GM19463 (cell line): ENCODE results near the gene SLC9A4.

Source experiments
- ATAC-seq: cut with Tn5 transposase; IDR thresholded peaks from one replicate; pipeline ENCODE4 v1.9.1; 2021; ENCODE audit warnings: mild to moderate bottlenecking, moderate library complexity; ENCODE audit not compliant: unreplicated experiment

Gene SLC9A4

DNA sequence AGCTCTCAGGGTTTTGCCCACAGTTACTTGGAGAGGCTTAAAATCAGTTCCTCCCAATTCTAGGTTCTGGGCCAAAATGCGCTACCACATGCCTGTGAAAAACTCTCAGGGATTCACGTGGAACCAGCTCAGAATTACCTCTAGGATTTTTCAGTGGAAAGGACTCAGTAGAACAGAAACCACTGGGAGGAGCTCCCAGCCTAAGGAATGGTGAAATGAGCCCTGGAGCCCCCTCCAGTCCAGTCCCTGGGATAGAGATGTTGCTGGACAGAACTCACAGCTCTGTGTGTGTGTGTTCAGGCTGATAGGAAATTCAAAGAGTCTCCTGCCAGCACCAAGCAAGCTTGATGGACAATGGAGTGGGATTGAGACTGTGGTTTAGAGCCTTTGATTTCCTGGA is 21.1 kb upstream of the SLC9A4 start:
- no peak for ATAC-seq

DNA sequence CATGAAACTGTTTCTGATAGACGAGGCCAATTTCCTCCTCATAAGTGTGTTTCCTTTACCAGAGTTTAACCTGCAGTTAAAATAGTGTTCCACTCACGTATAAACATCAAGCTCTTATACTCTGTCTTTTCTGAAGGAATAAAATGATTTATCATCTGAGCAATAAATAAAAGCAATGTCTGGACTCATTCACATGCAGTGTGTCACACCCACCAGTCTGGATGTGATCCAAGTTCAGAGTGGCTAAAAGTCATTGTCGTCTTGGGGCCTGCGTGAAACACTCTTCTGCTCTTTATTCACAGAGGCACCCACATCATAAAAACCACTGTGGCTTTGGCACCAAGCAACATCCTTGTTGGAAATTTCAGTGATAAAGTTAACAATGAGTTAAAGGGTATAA is 19.5 kb upstream of the SLC9A4 start:
- ATAC-seq = no peak

DNA sequence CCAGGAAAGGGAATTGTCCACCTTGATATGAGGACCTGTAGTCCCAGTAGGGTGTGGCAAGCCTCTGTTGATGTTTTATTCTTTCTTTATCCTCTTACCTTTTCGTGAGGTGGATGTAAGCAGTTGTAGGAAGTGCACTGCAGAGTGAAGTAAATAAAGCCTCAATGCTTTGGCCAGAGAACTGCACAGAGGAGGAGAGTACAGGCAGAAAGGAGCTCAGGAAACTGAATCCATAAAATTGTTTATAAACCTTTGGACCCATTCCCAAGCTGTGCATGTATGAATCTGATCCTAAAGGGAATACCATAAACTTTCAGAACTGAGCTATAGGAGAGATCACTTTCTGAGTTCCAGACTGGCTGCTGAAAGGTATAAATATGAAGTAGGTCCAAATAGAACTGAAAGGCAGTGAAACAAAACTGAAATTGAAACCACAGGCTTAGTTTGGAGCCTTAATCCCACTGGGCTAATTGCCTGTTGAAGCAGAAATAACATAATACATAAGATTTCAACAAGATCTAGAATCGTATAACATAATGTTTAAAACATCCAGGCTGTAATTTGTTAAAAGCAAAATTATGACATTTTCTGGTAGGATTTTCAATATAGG is 17.9 kb upstream of the SLC9A4 start:
- ATAC-seq = no peak

DNA sequence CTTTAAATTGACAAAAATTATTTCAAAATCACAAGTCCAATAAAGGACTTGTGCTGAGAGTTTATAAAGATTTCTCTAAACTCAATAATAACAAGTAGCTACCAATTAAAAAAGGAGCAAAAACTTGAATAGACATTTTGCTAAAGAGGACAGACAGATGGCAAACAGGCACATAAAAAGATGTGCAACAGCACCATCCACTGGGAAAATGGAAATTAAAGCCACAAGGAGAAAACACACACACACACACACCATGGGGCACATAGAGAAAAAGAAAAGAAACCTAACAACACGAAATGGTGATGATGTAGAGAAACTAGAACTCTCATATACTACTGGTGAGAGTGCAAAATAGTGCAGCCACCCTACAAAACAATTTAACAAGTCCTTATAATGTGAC is 12.6 kb upstream of the SLC9A4 start:
- no peak for ATAC-seq

DNA sequence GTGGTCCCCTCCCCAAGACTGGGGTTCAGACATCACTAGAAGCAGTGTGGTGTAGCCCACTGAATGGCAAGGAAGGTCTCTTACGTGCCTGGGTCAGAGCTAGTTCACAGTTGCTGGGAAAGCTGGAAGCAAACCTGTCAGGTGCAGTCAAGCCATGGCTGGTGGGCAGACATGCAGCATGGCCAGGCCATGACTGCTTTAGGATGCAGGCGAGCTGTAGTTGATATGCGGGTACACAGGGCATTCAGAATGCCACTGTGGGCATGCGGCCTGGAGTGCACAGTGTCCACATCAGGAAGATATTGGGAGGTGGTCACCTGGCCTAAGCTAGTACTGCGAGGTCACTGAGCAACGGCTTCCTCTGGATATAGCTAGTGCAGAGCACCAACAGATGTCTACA is 11.8 kb upstream of the SLC9A4 start:
- ATAC-seq = no peak

DNA sequence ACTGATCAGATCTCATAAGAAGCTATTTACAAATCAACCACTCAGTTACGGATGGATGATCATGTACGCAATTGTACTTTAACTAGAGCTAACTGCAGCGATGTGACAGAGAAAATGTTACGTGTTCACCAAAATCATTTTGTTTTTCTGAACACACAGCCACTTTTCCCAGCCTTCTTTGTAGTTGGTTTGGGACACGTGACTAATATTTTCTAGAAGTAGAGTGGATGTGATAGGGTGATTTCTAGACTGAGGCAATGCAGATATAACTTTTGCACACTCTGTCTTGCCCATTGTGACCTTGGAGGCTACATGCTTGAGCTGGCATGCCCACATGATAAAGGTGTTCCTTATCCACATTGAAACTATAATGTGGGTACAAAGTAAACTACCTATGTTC is 9.9 kb upstream of the SLC9A4 start:
- no peak for ATAC-seq

DNA sequence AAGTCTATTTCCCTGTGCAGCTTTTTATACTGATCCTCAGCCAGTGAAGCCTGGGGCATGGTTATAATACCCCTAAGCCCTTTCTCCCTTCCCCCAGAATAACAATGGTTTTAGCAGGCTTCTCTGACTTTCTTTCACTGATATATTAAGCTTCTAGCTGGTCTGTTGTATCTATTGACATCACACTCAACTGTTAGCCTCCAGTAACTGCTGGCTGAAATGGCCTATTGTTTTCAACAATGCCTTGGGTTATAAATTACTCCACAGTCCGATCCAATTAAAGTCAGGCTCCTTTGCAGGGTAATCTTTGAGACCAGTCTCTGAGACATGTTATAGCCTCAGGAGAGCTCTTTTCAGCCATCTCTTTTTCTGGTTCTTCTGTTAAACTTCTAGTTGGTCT is 2.9 kb upstream of the SLC9A4 start:
- ATAC-seq = no peak

DNA sequence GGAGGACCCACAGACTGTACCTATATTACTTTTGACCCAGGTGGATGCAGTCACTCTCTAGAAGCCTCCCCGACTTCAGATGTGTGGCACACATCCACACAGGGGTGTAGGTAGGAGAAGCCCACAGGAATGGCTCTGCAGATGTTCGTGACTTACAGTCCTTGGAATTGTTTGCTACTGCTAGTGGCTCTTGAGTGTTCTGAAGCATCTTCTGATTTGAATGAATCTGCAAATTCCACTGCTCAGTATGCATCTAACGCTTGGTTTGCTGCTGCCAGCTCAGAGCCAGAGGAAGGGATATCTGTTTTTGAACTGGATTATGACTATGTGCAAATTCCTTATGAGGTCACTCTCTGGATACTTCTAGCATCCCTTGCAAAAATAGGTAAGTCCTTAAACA is 605 bp downstream of the SLC9A4 start:
- ATAC-seq = no peak

DNA sequence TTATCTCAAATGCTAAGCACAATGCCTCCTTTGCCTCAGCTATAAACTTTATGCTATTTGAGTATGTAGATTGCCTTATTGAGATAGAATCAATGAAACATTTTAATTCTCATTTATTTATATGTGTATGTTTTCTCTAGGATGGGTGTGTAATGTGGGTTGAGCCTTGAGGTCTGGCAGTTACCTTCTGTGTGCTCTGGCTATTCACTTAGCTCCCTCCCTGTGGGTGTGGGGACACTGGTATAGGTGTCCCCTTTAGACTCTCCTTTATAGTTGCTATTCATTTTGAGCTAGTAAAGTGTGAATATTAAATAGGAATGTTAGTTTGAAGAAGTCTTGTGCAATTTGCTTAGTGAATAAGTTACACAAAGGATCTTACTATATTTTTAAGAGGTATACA is 1.8 kb downstream of the SLC9A4 start:
- ATAC-seq = no peak

DNA sequence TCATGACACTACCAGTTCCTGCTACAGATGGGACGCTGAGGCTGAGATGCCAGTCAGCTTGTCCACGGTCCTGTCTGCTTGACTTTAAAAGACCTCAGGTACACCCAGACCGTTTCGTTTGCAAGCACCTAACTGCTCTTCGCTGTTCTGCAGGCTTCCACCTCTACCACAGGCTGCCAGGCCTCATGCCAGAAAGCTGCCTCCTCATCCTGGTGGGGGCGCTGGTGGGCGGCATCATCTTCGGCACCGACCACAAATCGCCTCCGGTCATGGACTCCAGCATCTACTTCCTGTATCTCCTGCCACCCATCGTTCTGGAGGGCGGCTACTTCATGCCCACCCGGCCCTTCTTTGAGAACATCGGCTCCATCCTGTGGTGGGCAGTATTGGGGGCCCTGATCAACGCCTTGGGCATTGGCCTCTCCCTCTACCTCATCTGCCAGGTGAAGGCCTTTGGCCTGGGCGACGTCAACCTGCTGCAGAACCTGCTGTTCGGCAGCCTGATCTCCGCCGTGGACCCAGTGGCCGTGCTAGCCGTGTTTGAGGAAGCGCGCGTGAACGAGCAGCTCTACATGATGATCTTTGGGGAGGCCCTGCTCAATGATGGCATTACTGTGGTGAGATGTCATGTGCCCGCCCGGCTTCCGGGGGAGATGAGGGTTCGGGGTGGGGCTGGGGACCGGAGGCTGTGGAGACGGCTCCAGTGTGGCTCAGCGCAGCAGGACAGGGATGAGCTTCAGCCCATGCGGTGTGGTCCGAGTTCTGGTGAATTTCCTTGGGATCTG is 5.9 kb downstream of the SLC9A4 start:
- ATAC-seq = no peak

DNA sequence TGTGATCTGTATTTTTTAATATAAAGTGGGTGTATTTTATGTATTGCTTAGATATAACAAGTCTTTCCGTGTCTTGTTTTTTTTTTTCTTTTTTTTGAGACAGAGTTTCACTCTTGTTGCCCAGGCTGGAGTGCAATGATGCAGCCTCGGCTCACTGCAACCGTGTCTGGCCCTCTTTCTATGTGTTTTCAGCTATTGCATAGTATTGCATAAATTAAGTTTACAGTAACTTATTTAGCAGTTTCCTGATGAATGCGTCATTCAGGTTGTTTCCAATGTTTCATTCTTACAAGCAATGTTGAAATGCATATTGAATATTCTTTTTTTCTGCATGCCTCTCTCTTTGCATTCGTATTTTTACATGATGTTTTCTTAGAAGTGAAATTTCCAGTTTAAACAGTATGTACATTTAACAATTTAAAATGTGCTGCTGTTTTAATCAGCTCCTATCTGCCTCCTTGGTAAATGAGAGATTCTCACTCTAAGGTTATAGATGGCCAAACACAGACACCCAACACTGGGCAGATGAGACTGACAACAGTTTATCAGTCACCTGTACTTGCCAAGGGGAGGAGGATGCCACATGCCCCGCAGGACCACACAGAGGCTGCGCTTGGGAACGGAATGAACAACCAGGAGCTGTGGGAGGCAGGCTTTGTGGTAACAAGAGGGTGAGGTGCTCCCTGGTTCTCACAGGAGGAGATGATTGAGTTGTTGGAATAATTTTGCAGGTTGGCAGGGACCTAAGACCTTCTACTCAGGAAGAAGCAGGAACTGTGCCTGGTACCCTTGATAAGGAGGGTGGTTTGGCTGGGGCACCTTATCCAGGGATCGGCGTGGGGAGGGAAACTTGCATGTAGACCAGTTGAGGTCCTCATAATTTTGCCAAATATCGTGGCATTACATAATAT is 7.5 kb downstream of the SLC9A4 start:
- no peak for ATAC-seq

DNA sequence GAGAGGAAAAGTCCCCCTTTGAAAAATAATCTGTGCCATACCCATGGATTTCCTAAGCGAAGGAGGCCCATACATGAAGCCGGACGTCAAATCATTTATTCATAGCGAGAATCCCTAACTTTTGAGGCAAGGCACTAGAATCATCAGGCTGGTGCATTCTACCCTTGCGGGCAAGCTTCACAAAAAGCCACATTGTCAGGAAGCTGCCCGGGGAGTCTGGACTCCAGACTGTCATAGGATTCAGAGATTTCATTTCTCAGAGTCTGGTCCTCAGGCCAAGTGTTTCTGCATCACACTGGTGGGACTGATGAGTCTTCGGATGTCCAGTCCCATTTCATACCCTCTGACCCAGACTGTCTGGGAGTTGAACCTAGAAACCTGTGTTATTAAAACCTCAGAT is 8.9 kb downstream of the SLC9A4 start:
- ATAC-seq = no peak

DNA sequence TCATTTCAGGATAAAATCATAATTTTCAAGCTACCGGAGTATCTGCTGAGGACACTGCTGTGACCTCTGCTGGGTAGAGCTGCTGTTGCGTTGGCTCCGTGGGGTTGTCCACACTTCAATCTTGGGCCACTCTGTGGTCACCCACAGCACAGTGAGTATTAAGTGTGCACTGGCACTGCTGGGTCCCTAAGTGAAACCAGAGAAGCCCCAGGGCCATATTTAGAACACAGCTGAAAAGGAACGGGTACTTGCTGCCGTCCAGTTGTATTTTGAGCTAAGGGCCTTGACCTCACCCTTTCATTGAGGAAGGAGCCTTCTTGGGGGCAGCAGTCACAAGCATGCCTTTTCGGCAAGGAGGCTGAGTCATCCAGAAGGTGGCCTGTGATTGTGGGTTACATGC is 10.1 kb downstream of the SLC9A4 start:
- ATAC-seq = no peak

DNA sequence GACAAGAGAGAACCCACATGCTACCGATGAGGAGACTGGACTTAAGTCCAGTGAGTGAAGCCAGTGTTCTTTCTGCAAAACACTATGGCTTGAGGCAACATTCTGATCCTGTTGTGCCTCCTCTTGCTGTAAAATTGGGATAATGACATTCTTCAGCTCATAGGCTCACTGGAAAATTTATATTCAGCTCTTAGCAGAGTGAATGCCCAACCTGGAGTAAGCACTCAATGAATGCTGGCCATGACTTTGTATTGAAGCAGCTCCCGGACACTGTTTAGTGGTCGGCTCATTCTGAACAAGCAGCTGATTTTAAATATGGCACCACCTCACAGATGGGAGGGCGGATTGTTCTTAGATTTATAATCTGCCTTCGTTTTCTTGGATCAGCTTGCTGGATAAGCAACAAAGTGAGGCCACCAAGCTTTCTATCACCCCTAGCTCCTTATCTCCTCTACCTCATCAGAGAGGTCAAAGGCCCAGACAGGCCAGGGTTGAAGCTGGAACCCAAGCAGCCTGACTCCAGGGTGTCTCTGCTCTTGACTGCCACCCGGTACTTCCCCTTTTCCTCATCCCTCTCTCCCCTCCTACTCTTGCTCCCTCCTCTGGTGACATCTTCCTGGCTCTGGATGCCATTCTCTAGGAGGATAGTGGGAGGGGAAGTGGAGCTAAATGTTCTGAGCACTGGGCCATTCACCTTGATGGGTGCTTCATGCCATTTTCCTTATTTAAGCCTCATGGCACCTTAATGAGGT is 11.5 kb downstream of the SLC9A4 start:
- no peak for ATAC-seq

DNA sequence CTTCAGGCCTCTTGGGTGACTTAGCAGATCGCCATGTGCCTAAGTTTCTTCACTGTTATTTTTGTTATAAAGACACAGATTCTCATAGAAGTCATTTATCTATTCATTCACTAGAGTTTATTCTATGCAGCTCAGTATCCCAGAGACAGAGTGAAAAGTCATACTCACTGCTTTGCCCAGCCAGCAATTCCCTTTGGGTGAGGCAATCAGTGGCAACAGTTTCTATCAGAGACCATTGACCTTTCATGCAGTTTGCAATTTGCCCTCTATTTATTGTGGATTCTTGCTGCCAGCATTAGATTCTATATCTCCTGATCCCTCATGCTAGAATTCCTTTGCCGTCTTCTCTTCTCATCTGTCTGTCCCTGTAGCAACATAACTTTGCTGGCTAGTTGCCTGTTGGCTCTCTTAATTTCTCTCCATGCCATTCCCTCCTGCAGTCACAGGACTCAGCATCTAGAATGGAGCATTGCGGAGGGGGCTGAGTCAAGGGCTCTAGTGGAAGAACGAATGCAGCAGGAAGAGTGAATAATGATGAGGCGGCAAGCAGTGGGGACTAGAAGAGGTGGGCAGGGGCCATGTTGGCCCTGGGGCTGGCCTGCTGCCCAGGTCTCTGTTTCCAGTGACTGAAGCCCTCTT is 12.2 kb downstream of the SLC9A4 start:
- ATAC-seq = no peak

DNA sequence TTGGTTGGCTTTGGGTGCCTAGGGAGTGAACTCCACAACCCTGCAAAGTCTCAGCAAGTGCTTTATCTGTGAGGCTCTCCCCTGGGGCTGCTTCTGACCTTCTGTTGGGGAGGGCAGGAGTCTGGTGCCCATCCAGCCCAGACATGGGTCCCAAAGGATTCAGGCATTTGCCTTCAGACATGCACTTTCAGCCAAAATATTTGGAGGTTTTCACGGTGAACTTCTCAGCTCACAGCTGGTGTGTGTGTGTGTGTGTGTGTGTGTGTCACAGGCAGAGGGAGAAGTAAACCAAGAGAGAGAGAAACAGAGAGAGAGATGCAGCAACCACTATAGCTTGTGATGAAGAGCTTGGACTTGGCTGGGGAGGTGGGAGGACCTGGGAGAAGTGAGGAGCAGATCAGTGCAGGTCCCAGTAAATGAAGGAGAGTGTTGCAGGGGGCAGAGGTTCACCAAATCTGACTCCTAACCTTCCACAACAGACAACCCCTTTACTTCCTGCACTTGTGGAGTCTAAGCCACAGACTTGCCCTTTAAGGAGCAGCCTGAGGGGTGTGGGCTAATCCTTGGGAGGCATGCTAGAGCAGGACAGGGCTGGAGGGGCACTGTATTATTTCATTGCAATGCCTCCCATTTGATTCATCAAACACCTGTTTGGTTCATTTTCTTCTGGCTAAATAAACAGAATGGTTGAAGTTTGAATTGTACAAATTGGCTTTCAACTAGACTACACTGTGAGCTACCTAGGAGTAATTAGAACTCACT is 14.1 kb downstream of the SLC9A4 start:
- no peak for ATAC-seq

DNA sequence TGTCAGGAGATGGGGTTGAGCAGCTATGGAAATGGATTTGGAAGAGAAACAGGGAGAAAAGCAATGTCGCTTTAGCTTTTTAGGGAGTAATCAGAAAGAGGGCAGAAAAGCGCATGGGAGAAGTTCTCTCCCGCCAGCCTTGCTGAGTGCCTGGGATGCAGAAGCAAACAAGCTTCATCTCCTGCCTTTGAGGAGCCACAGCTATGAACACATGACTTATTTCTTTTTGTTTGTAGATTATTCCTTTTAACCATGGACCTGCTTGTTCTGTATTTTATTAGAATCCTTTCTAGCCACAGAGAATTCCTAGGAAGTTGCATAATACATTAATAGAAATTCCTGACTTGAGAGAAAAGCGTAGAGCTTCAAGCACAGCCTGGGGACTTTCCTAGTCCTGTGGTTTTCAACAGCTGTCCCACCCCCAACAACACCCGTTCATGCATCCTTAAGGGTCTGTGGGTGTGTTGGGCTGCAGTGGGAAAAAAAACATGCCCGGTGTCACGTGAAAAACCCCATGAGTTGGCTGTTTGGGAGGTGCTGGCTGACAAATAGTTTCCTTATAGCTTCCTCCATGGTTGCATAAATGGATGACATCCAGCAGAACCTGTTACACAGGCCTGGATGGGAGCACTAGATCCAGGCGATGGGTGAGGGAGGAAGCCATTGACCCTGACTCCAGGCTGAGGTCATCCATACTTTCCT is 14.9 kb downstream of the SLC9A4 start:
- ATAC-seq = no peak

DNA sequence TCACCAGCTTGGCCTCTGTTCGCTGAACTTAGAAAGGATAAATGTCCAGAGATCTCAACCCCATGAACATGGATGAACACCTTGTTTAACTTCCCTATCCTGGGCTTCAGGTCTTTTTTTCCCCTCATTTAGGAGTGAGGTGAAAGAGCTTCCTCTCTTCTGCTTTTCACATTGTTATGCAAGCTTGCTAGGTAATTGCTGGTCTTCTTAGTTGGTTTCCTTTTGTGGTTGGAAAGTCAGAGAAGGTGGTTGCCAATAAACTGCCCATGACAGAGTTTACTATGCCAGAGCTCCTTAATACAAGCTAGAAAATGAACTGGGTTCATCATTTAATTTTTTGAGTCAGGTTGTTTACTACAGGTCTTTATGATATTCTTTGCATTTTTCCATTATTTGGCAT is 16.6 kb downstream of the SLC9A4 start:
- no peak for ATAC-seq

DNA sequence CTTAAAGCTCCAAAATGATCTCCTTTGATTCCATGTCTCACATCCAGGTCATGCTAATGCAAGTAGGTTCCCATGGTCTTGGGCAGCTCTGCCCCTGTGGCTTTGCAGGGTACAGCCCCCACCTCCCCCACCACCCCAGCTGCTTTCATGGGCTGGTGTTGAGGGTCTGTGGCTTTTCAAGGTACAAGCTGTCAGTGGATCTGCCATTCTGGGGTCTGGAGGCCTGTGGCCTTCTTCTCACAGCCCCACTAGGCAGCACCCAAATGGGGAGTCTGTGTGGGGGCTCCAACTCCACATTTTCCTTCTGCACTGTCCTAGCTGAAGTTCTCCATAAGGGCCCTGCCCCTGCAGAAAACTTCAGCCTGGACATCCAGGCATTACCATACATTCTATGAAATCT is 19.0 kb downstream of the SLC9A4 start:
- no peak for ATAC-seq
